GM12891 (cell line): ENCODE measurements around the gene AIG1.

Experiments used
- DNase-seq: peaks from one replicate; pipeline ENCODE4 v3.0.0; 2011; ENCODE audit warnings: low spot score; ENCODE audit not compliant: insufficient read length
- FAIRE-seq: peaks from 2 replicates; lab custom pipeline; 2011; peaks lifted over from hg19 to GRCh38; lab: Jason Lieb, UNC
- PAX5 ChIP-seq: IDR thresholded peaks from 2 replicates; pipeline ENCODE4 v1.6.1; 2011; ENCODE audit warnings: low read length, moderate library complexity, mild to moderate bottlenecking; ENCODE audit not compliant: insufficient read depth, severe bottlenecking
- POLR2A ChIP-seq: IDR thresholded peaks from 2 replicates; pipeline ENCODE4 v1.6.1; 2011; ENCODE audit warnings: low read depth, low read length, control low read depth
- POLR2AphosphoS5 ChIP-seq: IDR thresholded peaks from 2 replicates; pipeline ENCODE4 v1.6.1; 2011; ENCODE audit warnings: low read depth, low read length, control low read depth
- POU2F2 ChIP-seq: IDR thresholded peaks from 2 replicates; pipeline ENCODE4 v1.6.1; 2011; ENCODE audit warnings: low read depth, mild to moderate bottlenecking, control low read depth, low read length, moderate library complexity
- SPI1 ChIP-seq: IDR thresholded peaks from 2 replicates; pipeline ENCODE4 v1.6.1; 2011; ENCODE audit warnings: low read depth, low read length, control low read depth
- TAF1 ChIP-seq: IDR thresholded peaks from 2 replicates; pipeline ENCODE4 v1.6.1; 2011; ENCODE audit warnings: low read depth, low read length, control low read depth

AIG1 gene

DNA sequence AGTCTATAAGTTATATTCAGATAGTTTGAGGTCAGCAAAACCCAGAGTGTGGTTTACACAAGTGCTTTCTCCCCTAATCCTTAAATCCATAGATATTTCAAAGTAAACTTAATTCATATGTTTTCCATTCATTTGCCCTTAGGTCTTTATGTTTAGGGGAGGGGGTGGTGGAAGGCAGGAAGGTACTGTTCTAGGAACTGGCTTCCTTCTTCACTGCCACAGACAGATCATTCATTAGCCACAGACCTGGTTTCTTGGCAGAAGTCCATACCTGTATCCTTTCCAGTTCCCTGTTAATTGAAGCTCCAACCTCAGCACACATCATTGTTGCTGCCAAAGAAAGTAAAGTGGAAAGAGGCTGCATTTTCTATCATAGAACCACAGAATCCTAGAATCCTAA lies 123.0 kb downstream of the AIG1 start:
- TF ChIP-seq POLR2AphosphoS5, result no peak
- no peak for TF ChIP-seq POU2F2
- no peak for TF ChIP-seq PAX5
- TF ChIP-seq TAF1, result no peak
- no peak for DNase-seq
- no peak for FAIRE-seq

DNA sequence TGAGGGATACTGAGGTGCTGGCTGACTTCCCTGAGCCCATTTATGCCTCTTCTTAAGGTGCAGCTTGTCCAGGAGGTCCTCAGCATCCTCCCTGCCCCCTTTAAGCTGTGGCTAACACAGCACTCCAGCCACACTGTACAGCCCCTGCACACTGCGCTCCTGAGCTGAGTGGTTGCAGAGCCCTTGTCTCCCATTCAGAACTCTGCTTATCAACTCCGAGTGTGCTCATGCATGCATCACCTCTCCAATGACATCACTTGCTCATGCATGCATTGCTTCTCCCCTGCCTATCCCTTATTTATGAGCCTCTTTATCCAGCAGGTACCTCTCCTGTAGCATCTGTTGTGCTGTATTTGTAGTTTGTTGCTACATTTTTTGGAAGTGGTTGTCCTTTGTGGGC lies 124.6 kb downstream of the AIG1 start:
- FAIRE-seq (no peak), DNase-seq (no peak)
- TF ChIP-seq PAX5, result no peak
- TF ChIP-seq POU2F2, result no peak
- no peak for TF ChIP-seq TAF1
- no peak for TF ChIP-seq POLR2AphosphoS5
- TF ChIP-seq POLR2A, result no peak
- TF ChIP-seq SPI1, result no peak

DNA sequence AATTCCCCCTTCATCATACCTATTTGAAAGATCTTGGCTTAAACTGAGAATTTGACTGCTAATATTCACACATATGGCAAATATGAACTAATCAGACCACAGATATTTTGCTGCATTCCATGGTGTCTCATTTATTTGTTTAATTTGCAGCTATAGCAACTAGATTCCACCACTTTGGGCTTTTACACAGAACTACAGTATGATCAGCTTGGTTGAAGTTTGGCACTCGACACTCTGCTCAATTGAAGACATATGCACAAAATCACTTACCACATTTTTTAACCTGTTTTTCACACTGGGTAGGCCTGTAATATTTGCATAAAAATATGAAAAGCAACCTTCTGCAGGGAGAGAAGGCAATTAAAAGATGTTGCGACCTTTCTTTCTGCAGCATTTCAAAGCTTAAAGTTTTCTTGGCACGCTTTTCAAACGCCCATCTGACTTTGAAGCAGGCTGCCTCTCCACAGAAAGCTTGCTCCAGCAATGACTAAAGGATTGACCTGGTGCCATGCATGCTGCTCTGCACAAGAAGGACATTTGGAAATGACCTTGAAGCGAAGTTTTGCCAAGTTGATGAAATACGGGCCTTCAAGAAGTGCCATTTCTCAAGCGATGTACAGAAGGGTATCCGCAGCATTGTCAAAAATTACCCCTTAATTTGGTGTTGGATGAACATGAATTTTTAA lies 126.7 kb downstream of the AIG1 start:
- FAIRE-seq, result no peak
- TF ChIP-seq POLR2A (no peak), PAX5 (no peak), POLR2AphosphoS5 (no peak), TAF1 (no peak), SPI1 (no peak), POU2F2 (no peak)
- no peak for DNase-seq

DNA sequence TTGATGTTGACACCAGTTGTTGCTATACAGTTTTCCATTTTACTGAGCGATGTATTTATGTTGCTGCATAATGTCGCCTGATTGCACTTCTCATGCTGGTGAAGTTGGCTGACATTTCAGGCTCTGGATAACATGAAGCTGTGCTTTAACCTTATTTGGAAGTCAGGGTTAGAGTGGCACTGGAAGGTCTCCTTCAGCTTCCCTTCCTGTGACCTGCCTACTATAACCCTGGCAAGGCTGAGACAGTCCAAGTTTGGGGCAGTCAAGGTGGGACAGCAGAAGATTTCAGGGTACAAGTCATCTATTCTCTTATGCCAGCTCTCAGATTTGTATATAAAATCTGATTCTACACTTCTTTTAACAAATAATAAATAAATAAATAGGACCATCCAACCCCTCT lies 127.6 kb downstream of the AIG1 start:
- DNase-seq (no peak), FAIRE-seq (no peak)
- TF ChIP-seq TAF1 (no peak), POLR2A (no peak), PAX5 (no peak), POU2F2 (no peak), POLR2AphosphoS5 (no peak), SPI1 (no peak)

DNA sequence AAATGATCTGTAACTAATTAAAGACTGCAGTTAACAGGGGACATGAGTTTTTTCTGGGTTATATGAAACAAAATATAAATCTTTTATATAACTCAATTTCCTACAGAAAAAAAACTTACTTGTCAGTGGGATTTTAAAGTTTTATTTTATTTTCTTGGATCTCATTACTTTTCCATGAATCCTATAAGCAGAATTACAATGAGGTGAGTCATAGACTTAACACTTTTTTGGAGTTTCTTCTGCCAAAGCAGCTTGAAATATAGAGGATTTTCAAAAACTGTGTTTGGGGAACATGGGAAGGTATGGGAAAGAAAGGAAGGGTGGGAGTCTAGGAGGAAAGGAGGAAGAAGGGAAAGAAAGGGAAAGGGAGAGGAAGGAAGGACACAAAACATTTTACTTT lies 130.7 kb downstream of the AIG1 start:
- FAIRE-seq (no peak), DNase-seq (no peak)
- no peak for TF ChIP-seq TAF1
- TF ChIP-seq POLR2AphosphoS5, result no peak
- TF ChIP-seq PAX5, result no peak
- no peak for TF ChIP-seq SPI1
- TF ChIP-seq POU2F2, result no peak
- TF ChIP-seq POLR2A, result no peak

DNA sequence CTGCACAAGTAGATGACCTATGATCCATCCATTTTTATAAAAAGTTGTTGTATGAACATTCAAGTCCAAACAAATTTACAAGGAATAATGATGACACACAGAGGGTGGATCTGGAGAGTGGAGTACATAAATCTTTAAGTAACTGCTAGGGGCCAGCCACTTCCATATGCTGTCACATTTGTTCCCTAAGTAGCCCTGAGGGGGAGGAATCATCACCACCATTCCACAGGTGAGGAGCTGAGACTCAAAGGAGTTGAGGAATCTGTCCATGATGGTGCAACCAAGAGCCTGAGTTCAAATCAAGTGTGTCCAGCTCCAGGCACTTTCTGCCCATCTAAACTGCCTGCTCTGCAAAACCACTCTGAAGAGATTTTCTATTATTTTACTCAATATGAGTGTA lies 132.1 kb downstream of the AIG1 start:
- FAIRE-seq (no peak), DNase-seq (no peak)
- TF ChIP-seq POU2F2 (no peak), TAF1 (no peak), SPI1 (no peak)

DNA sequence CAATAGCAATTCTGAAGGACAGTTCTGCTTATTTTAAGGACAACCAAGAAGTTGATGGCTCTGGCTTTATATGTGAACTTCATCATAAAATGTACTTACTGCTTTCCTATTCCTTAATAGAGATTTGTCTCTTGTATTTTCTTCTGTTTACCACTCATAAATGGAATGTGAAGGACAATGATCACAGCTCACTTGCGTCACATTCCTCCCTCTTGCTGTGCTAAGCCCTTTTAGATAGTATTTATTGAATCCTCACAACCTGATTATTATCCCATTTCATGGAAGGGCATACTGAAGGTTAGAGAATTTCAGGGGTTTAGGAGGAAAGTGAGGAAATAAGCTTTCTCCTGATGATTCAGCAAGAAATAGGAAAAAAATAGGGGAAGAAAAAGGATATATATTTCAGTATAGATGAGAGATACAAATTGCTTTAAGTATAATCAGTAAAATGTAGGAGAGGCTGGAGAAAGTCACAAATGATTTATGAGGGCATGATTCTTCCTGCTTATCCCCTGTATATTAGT lies 132.9 kb downstream of the AIG1 start:
- FAIRE-seq, result no peak
- no peak for DNase-seq
- TF ChIP-seq POLR2A (no peak), POLR2AphosphoS5 (no peak), POU2F2 (no peak), SPI1 (no peak), TAF1 (no peak), PAX5 (no peak)

DNA sequence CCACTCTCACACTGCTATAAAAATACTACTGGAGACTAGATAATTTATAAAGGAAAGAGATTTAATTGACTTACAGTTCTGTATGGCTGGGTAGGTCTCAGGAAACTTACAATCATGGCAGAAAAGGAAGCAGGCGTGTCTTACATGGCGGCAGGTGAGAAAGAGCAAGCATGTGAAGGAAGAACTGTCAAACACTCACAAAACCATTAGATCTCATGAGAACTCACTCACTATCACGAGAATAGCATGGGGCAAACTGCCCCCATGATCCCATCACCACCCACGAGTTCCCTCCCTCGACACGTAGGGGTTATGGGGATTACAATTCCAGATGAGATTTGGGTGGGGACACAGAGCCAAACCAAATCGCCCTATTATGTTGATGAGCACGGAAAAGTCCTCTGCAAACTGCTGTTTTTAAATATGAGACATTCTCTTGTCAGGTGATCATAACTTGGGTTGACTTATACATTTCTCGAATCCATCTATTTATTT lies 133.5 kb downstream of the AIG1 start:
- TF ChIP-seq TAF1 (no peak), POLR2AphosphoS5 (no peak)
- FAIRE-seq (no peak), DNase-seq (no peak)

DNA sequence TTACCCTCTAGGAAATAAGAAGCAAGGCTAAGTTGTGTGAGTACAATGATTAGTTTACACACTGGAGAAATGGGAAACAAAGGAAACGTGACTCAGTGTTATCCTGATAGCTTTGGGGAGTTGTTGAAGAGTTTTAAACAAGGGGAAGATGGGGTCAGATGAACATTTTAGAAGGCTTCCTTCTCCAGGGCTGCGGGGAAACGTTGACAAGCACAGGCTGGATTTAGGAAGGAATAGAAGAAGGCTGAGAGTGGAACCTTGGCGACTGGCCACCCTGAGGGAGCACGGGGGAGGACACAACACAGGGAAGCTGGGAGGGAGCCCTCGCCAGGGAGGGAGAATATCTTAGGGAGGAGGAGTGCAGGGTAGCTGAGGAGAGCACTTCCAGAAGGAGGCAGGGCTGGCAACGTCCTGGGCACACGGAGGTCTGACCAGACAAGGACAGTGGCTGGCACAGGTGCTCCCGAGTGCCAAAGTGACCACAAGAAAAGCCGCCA lies 134.7 kb downstream of the AIG1 start:
- TF ChIP-seq PAX5 (no peak), SPI1 (no peak), TAF1 (no peak), POLR2AphosphoS5 (no peak), POU2F2 (no peak)
- DNase-seq (no peak), FAIRE-seq (no peak)
